H4 (cell line): Measurements from ENCODE around the gene SORCS2. TPM values are rescaled to one million over a fixed set of nuclear protein-coding genes. Genes with fewer than 3 reads are reported as not detected.

Source experiments
- DNase-seq: peaks from one replicate; pipeline ENCODE4 v3.0.0-alpha.2; 2015; ENCODE audit warnings: low spot score
- total RNA-seq: library from RNA; depleted of rRNA; stranded (reverse); fragments of >200 nt; shearing (Covaris generic); gene quantifications from 2 replicates; pipeline ENCODE4 v1.2.3, GENCODE V29; 2014

SORCS2 gene
- total RNA-seq, 1 experiment from 2014 or later, result 0.02 TPM

DNA sequence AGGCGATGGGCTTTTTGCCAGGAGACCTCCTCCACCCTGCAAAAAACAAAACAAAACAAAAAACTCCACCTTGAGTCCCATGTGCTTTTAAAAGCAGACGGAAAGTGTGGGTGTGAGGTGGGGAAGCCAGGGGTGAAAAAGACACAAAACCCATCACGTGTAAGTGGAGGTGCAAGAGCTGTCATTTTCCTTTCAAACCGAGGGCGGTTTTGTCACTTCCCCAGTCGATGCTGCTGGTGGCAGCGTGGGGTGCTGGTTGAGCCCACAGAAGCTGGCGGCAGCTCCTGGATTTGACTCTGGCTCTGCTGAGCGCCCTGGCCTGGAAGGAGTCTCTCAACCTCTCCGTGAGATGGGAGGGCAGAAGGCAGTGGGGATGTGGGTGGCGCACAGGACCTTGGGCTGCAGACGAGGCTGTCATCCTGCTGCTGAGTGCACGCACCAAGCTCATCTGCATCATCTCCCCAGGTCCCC is 132.3 kb downstream of the SORCS2 start:
- DNase-seq, result no peak

DNA sequence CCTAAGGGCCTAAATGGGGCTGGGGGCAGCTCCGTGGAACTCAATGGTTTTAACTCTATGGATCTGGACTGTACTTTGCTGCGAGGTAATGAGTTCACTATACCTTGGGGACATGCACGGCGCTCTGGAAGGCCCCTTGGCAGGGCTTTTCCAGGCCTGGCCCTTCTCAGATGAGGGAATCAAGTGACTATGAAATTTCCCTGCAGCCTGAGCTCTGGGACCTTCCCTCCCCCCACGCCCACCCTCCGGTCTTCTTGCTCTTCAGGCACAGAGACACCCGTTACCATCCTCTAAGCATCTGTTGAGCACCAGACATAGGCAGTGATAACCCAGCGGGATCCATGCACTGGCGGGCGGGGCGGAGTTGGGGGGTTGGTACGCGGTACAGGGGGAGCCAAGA is 133.2 kb downstream of the SORCS2 start:
- no peak for DNase-seq

DNA sequence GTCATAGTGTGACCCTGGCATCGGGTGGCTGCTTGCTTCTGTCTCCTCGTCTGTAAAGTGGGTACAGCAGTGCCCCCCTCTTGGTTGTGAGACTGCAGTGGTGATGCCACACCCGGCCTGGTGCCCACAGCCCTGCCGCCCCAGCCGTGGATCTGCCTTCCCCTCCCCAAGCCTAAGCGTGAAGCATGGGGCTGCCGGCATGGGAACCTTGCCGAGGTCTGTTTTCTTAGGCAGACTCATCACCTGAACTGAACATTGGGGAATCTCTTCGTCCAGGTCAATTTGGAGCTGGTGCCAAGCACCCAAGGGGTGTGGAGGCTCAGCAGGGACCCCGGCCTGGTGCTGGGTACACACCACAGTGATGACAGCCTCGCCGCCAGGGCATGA is 134.0 kb downstream of the SORCS2 start:
- DNase-seq, result no peak

GRCh38 chr4:7326693-7327340 is 134.5 kb downstream of the SORCS2 start:
- no peak for DNase-seq

- DNase-seq, result no peak
These were observed 135.1 kb downstream of the SORCS2 start for GRCh38 chr4:7327341-7327885.

DNA sequence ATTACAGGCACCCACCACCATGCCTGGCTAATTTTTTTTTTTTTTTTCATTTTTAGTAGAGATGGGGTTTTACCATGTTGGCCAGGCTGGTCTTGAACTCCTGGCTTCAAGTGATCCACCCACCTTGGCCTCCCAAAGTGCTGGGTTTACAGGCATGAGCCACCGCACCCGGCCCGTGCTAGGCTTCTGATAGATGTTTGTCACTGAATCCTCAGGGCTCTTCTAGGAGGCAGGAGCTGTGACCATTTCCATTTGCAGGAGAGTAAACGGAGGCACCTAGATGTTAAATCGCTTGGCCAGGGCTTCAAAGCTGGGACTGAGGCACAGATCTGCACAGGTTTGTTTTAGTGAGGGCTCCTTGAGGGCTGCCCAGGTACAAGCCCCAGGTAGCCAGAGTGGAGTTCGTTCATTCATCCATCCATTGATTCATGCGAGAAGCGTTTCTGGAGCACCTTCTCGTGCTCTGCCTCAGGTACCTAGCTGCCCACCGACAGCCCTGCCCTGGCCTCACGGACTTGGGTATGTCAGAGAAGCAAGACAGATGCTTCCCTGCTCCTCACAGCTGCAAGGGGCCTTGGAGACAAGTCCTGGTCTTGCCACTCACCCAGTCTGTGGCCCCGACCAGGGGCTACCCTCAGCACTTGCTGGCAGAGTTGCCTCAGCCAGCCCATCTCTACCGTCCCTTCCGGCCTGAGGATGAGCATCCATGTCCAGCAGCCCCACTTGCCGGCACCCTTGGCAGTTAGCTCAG is 136.0 kb downstream of the SORCS2 start:
- DNase-seq, result no peak

DNA sequence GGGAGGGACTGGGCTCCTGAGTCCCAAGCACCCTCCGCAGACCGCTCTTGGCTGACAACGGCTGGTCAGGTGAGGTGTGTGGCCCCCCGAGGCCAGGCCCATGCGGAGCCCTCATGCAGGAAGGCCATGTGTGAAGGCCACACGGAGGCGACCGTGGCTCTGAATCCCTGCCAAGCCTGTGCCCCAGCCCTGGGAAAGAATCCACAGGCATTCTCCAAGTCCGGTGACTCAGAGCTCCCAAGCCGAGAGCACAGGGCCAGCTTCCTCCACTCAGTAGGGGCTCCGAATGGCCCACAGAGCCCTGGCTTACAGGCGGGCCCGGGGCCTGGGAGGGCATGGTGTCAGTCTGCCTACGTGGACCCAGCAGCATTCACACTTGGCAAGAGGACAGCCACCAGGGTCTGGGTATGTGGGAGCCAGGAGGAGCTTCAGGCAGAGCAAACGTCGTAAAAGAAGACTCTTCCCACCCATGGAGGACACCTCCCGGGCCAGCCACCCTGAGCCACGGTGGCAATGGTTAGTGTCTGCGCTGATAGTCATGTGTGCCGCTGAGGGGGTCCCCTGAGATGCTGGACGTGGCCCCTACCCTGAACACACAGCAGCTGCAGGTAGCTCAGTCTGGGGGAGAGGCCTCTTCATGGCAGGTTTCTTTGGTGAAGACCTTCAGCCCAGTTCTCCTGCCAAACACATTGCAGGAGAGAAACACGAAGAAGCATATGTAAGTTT is 136.7 kb downstream of the SORCS2 start:
- DNase-seq, result peak; percentile 75

GRCh38 chr4:7330031-7330596 is 137.8 kb downstream of the SORCS2 start:
- no peak for DNase-seq

- DNase-seq, result no peak
These were observed 138.7 kb downstream of the SORCS2 start for GRCh38 chr4:7330811-7331681.

- DNase-seq, result no peak
These were observed 139.3 kb downstream of the SORCS2 start for GRCh38 chr4:7331682-7332000.

DNA sequence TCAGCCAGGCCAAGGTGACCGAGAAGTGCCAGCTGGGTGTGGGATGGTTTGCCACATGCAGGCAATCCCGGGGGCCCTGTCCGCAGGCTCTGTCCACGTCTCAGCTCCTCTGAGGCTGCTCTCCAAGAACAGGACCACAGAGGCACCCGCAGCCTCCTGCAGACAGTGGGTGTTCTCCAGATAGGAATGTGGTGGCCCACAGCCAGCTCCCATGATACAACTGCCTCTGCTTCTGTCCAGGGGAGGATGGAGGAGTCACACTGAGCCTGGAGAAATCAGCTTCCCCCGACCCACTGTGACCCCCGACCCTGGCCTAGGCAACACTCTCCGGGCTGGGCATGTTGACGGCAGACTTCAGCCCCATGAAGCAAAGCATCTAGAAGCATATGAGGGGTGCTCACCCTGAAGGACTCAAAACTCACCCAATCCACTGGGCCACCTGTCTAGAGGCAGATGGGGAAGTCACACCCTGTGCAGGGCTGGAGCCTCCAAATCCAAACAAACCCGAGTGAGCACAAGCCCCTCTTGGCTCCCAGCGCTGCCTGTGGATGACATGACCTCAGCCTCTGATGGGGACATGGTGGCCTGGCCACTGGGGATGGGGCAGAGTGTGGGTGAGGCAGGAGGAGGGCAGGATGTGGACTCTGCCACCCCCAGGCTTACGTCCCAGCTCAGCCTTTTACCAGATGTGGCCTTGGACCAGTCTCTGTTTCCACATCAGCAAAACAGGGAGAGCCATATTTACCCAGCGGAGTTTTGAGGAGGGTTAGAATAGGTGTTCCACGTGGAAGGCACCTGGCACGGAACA is 140.1 kb downstream of the SORCS2 start:
- DNase-seq, result no peak

DNA sequence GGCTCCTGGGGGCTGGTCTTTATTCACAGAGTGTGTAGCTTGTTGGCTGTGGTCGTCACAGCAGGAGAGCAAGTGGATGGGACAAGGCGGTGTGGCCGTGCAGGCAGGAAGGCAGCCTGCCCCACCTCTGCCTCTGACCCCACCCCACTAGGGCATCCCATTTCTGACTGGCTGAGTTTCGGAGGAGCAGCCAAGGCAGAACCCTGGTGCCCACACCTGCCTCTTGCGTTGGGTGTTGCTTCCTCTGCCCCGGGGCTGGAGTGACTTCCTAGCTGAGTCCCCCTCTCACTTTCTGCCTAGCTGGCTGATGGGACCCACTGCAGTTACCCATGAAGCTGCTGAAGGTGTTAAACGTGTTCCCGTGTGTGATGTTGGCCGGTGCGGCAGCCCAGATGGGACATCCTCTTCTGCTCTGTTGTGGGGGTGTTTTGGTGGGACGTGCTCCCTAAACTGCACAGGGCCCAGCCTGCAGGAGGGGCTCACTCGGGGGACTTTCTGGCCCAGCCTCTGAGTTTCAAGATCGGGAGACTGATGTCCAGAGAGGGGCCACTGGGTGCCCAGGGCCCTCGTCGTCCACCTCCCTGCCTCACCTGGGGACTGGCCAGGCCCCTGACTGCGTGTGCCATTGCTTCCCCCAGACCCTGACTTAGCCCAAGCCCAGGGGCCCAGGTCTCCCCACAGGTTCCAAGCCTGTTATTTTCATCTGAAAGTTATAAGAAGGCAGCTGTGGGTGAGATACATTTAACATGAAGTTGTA is 140.9 kb downstream of the SORCS2 start:
- no peak for DNase-seq

DNA sequence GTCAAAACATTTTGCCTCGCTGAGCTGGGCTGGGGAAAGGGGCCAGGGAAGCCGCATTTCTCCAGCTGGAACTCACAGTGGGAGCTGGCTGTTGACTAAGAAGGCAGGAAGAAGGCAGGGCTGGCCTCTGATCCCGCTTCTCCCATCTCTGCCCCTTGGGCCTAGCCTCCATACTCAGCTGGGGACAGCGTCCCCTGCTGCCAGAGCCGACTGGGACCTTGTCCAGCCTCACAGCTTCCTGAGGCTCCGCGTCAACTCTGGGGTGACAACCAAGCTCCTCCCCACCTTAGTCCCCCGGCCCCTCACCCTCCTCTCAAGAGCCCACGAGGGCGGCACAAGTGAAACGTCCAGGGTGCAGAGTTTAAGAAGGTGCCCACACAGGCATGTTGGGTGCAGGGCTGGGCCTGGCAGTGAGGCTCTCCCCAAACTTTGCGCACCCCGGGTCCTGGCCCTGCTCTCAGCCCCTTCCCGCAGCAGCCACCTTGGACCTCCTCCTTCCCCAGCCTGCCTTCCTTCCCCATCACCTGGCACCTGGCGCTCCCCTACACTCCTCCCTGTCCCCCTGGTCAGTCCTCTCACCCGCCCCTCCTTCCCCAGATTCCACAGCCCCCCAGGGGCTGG is 141.6 kb downstream of the SORCS2 start:
- no peak for DNase-seq

DNA sequence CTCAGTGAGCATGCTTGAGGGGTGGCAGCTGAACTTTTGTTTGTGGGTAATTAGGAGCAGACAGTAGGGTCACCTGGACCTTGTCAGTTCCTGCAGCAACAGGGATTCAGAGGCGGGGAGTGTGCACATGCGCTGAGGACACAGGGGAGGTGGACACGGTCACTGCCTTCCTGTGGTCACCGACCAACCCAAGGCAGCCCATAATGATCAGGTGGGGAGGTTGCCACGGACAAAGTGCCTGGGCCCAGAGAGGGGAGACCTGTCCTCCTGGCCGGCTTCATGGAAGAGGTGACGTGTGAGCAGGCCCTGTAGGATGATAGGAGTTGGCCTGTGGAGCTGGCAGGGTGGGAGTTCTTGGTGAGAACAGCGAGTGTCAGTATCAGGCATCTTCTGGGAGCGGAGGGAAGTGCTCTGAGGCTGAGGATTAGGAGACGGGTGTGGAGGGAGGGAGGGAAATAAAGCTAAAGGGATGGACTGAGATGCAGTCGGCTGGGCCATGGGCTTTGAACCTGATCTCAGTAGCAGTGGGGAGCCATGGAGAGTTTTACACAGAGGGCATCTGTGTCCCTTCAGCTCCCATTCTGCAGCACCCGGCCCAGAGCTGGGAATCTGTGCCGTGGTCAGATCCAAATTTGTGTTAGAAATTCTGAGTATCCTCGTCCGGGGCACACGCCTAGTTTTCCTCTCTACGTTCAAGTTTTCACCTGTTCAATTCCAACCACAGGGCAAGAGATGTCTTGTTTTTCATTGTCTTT is 142.4 kb downstream of the SORCS2 start:
- DNase-seq, result no peak

DNA sequence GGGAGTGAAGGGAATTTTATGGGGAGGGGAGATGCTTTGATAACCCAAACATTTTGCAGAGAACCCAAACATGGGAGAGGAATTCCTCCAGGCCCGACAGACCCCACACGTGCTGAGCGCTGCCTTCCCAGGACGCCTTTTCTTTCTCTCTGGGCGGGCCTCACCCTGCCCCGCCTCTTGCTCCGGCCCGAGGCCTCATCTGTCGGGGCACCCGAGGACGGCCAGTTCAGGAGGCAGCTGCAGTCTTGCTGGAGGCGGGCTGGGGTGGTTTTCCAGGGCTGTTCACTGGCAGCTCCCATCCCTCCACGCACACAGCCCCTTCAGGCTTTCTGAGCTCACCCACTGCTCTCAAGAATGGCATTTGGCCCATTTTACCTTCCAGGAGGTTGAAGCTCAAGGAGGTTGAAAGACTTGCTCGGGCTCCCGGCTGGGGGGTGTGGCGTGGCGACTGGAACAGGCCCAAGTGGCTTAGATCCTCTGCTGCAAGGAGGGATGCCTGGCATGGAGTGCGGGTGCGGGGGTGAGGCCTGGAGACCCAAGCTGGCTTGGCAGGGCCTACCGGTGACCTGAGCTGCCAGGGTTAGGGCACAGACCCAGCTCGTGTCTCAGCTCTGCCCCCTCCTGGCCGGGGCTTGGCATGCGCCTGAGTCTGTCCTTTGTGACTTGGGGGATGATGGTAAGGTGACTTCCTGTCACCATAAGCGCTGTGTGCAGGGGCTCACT is 143.2 kb downstream of the SORCS2 start:
- DNase-seq, result peak; percentile 45

DNA sequence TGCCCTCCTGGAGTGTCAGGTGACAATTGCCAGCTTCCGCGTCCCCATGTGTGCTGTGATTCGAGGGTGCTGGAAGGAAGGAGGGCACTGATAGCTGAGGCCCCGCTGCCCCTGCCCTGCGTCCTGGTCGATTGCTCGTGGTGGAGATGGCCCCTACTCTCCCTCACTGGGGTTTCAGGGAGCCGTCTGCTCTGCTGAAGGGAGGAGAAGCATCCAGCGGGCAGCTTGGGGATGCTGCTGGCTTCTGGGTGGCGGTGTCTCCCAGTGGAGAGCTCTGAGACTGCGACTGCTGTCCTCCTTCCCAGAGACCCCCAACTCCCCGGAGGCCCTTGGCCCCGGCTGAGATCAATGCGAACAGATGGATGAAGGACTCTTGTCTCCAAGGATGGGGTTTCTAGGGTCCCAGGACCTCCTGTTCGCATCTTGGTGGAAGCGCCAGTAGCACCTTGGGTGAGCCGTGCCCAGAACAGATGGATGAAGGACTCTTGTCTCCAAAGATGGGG is 143.8 kb downstream of the SORCS2 start:
- no peak for DNase-seq

- no peak for DNase-seq
These were observed 144.4 kb downstream of the SORCS2 start for GRCh38 chr4:7336732-7337131.
